PC-9 (cell line): Measurements from ENCODE around the gene ATP1A2. TPM values are rescaled to one million over a fixed set of nuclear protein-coding genes. Genes with fewer than 3 reads are reported as not detected.

Experiments used
- BruUV-seq: library from RNA; stranded (reverse); fragments of 400-500 nt; replicated peaks from 2 replicates; lab custom pipeline; 2021; lab: Mats Ljungman, UMichigan
- CTCF ChIA-PET: fragments of 300-600 bp; sonication (Branson Sonifier 250); formaldehyde crosslinking; loops from one replicate; lab custom pipeline; 2022; ENCODE audit warnings: antibody characterized with exemption; lab: Charles Lee
- POLR2A ChIA-PET: fragments of 300-600 bp; sonication (Branson Sonifier 250); formaldehyde crosslinking; loops from one replicate; lab custom pipeline; 2022; ENCODE audit warnings: antibody characterized with exemption; ENCODE audit not compliant: unreplicated experiment; lab: Charles Lee
- DNase-seq, 2 experiments: peaks; one replicate each; pipeline versions ENCODE4 v3.0.0 to v3.0.0-alpha.2; 2015 to 2022; ENCODE audit warnings: mixed read lengths in 1 of 2
- H2AFZ ChIP-seq: fragments of 200-600 bp; sonication (generic); 2 replicates; pipeline ENCODE4 v1.8.1; 2017; ENCODE audit warnings: antibody characterized with exemption
- H3F3A ChIP-seq: fragments of 200-600 bp; sonication (generic); 2 replicates; pipeline ENCODE4 v1.8.1; 2017; ENCODE audit warnings: antibody characterized with exemption, mild to moderate bottlenecking, low read depth; ENCODE audit not compliant: insufficient read depth
- H3K27ac ChIP-seq: fragments of 200-600 bp; sonication (generic); 2 replicates; pipeline ENCODE4 v1.6.1; 2016; ENCODE audit warnings: mixed run types
- H3K27me3 ChIP-seq: fragments of 200-600 bp; sonication (generic); 2 replicates; pipeline ENCODE4 v1.6.1; 2016; ENCODE audit warnings: low read depth, mixed run types; ENCODE audit not compliant: insufficient read depth
- H3K36me3 ChIP-seq: fragments of 200-600 bp; sonication (generic); 2 replicates; pipeline ENCODE4 v1.6.1; 2016; ENCODE audit warnings: low read depth, mixed run types
- H3K4me1 ChIP-seq: fragments of 200-600 bp; sonication (generic); replicated peaks from 2 replicates; pipeline ENCODE4 v1.6.1; 2016; ENCODE audit warnings: mixed run types; ENCODE audit not compliant: insufficient read depth
- H3K4me2 ChIP-seq: fragments of 200-600 bp; sonication (generic); 2 replicates; pipeline ENCODE4 v1.6.1; 2017; ENCODE audit warnings: mixed run types
- H3K4me3 ChIP-seq: fragments of 200-600 bp; sonication (generic); 2 replicates; pipeline ENCODE4 v1.6.1; 2016; ENCODE audit warnings: mixed run types
- H3K79me2 ChIP-seq: fragments of 200-600 bp; sonication (generic); 2 replicates; pipeline ENCODE4 v1.6.1; 2017; ENCODE audit warnings: low read depth, mixed run types
- H3K9me2 ChIP-seq: fragments of 200-600 bp; sonication (generic); 2 replicates; pipeline ENCODE4 v1.8.1; 2017; ENCODE audit warnings: mild to moderate bottlenecking; ENCODE audit not compliant: insufficient read depth
- H3K9me3 ChIP-seq: fragments of 200-600 bp; sonication (generic); 2 replicates; pipeline ENCODE4 v1.8.1; 2016; ENCODE audit warnings: low read depth; ENCODE audit not compliant: insufficient read depth
- H4K20me1 ChIP-seq: fragments of 200-600 bp; sonication (generic); 2 replicates; pipeline ENCODE4 v1.8.1; 2017; ENCODE audit not compliant: insufficient read depth
- EZH2 ChIP-seq: fragments of 200-600 bp; sonication (generic); IDR thresholded peaks from 2 replicates; pipeline ENCODE4 v1.8.0; 2017; ENCODE audit warnings: antibody characterized with exemption, low read depth
- intact Hi-C: fragments of 100-400 bp; cut with micrococcal nuclease; formaldehyde crosslinking; loops from one replicate; pipeline ENCODE4 v1.10.0; 2022; ENCODE audit not compliant: unreplicated experiment
- total RNA-seq: library from RNA; stranded (reverse); gene quantifications from 2 replicates; pipeline ENCODE4 v1.2.3, GENCODE V29; 2021
- TF ChIP-seq, protein P1 (sequence below): fragments of 200-600 bp; sonication (generic); conservative IDR thresholded peaks from 2 replicates; pipeline ENCODE4 v1.6.1; 2017; ENCODE audit warnings: mixed run types, antibody characterized with exemption, mild to moderate bottlenecking, moderate library complexity

ATP1A2 gene
- total RNA-seq, 1 experiment from 2014 or later: 1.1 TPM

DNA sequence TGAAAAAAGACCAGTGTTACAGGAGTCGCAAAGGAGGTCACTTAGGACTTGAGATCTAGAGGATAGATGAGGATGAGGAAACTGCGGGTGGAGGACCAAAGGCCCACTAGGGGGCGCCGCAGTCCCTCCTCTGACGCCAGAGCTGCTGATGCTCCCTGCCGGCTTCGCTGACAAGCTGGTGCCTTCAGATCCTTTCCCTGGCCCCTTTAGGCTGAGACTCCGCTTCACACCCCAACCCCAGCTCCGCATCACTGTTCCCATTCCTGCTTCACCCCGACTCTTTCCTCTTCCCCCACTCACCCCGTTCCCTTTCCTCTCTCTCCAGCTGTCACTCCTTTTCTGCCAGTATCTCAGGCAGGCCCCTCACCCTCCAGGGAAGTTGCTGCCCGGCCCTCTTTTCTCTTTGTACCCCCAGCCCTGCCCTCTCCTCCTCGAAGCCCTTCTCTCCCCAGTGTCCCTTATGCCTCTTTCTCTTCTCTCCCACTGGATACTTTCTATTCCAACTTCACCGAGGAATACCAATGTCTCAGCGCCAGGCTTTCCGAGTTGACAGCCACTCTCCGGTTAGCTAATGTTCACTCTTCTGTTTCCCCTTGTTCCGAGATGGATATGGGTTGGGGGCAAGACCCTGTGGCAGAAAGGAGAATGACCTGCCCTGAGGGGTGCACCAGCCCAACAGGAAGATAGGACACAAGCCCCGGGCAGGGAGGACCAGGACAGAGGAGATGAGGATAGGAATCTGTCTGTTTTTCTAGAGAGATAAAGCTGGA lies 29.7 kb upstream of the ATP1A2 start:
- Histone ChIP-seq H3K27ac (no peak overlapping the region), H2AFZ (no peak overlapping the region), H3K79me2 (no peaks in the 10 kb centered on the region), H3K36me3 (no peaks in the 10 kb centered on the region), H3K9me2 (no peaks in the 10 kb centered on the region), H3K4me1 (no peaks in the 10 kb centered on the region), H3K4me2 (no peak overlapping the region), H3F3A (no peaks in the 10 kb centered on the region), H3K27me3 (peaks cover 20% of the 10 kb centered on the region), H3K9me3 (no peaks in the 10 kb centered on the region), H3K4me3 (no peak overlapping the region), H4K20me1 (no peaks in the 10 kb centered on the region)
- DNase-seq: peak in 1 of 2 experiments; percentile 72
- CTCF ChIA-PET: interaction anchor here (0.6 to 1.3 kb wide), 5 partner anchors 32 to 205 kb away, joined by 3 to 7 read pairs (median 4); no protein-coding TSS in a partner anchor
- intact Hi-C loops: loop anchor here (1.0 to 10.0 kb wide), 2 partner anchors 205 to 519 kb away; no protein-coding TSS in a partner anchor
- POLR2A ChIA-PET: no interaction called here
- no TSS peak for BruUV-seq
- TF ChIP-seq EZH2: no peak
- TF ChIP-seq, protein P1, sequence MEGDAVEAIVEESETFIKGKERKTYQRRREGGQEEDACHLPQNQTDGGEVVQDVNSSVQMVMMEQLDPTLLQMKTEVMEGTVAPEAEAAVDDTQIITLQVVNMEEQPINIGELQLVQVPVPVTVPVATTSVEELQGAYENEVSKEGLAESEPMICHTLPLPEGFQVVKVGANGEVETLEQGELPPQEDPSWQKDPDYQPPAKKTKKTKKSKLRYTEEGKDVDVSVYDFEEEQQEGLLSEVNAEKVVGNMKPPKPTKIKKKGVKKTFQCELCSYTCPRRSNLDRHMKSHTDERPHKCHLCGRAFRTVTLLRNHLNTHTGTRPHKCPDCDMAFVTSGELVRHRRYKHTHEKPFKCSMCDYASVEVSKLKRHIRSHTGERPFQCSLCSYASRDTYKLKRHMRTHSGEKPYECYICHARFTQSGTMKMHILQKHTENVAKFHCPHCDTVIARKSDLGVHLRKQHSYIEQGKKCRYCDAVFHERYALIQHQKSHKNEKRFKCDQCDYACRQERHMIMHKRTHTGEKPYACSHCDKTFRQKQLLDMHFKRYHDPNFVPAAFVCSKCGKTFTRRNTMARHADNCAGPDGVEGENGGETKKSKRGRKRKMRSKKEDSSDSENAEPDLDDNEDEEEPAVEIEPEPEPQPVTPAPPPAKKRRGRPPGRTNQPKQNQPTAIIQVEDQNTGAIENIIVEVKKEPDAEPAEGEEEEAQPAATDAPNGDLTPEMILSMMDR: peak; percentile 83

- H3K79me2 ChIP-seq: no peaks in the 10 kb centered on the region
- peaks cover 15% of the 10 kb centered on the region for H3K27me3 ChIP-seq
- no peaks in the 10 kb centered on the region for H3K4me1 ChIP-seq
- no peaks in the 10 kb centered on the region for H3K9me2 ChIP-seq
- no peaks in the 10 kb centered on the region for H3K36me3 ChIP-seq
- no peaks in the 10 kb centered on the region for H3F3A ChIP-seq
- H2AFZ ChIP-seq: no peak overlapping the region
- BruUV-seq: no TSS peak
- no peaks in the 10 kb centered on the region for H3K9me3 ChIP-seq
- ChIA-PET POLR2A (no interaction called here), CTCF (interaction anchor here (0.6 to 1.3 kb wide), 4 partner anchors 33 to 205 kb away, joined by 3 to 4 read pairs (median 3); no protein-coding TSS in a partner anchor)
- DNase-seq: no peak
- no peak overlapping the region for H3K4me2 ChIP-seq
- intact Hi-C loops: loop anchor here (10.0 kb wide), 1 partner anchor 518 kb away; no protein-coding TSS in a partner anchor
- no peaks in the 10 kb centered on the region for H4K20me1 ChIP-seq
- no peak overlapping the region for H3K27ac ChIP-seq
- H3K4me3 ChIP-seq: no peak overlapping the region
- TF ChIP-seq, protein P1: no peak
- TF ChIP-seq EZH2: no peak
These were observed 29.1 kb upstream of the ATP1A2 start for GRCh38 chr1:160086456-160086892.

DNA sequence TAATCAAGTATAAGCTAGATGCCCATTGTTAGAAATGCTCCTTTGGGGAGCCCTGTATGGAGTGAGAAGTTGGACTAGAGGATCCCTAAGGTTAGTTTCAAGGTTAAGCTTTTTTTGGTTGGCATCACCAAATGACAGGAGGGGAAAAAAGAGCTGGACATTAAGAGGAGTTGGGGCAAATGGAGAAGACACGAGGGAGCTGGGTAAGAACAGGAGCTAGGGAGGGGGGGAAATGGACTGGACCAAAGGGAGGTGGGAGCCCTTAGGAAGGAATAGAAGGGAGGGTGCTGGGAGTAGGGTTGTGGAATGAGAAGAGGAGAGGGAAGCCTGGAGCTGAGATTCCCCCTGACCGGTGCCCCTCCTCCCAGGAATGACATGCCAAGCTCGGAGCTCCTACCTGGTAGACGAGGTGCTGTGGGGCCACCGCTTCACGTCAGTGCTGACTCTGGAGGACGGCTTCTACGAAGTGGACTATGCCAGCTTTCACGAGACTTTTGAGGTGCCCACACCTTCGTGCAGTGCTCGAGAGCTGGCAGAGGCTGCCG lies 28.4 kb upstream of the ATP1A2 start:
- no peaks in the 10 kb centered on the region for H3F3A ChIP-seq
- intact Hi-C loops: loop anchor here (10.0 kb wide), 1 partner anchor 518 kb away; no protein-coding TSS in a partner anchor
- H3K4me2 ChIP-seq: no peak overlapping the region
- H3K9me3 ChIP-seq: no peaks in the 10 kb centered on the region
- TF ChIP-seq, protein P1: no peak
- no peak for TF ChIP-seq EZH2
- H3K79me2 ChIP-seq: no peaks in the 10 kb centered on the region
- ChIA-PET POLR2A (no interaction called here), CTCF (interaction anchor here (0.6 to 0.7 kb wide), 2 partner anchors 148 to 154 kb away, joined by 3 to 4 read pairs; no protein-coding TSS in a partner anchor)
- BruUV-seq: no TSS peak
- H4K20me1 ChIP-seq: no peaks in the 10 kb centered on the region
- no peak overlapping the region for H3K4me3 ChIP-seq
- H3K36me3 ChIP-seq: no peaks in the 10 kb centered on the region
- H3K9me2 ChIP-seq: no peaks in the 10 kb centered on the region
- H3K27me3 ChIP-seq: peaks cover 11% of the 10 kb centered on the region
- H2AFZ ChIP-seq: no peak overlapping the region
- DNase-seq: no peak
- no peak overlapping the region for H3K27ac ChIP-seq
- H3K4me1 ChIP-seq: no peaks in the 10 kb centered on the region
